Stimulated activated CD4-positive, alpha-beta T cell treated with anti-CD3 and anti-CD28 coated beads, TNF-alpha, amount 100 ng/mL, for 48 hours (primary cell): ENCODE measurements around the gene LNPEP.

Experiments
- DNase-seq, 3 donors: peaks; one replicate each; pipeline ENCODE4 v3.0.0-alpha.2; 2020; ENCODE audit warnings: low read depth in 3 of 3

Gene LNPEP

DNA sequence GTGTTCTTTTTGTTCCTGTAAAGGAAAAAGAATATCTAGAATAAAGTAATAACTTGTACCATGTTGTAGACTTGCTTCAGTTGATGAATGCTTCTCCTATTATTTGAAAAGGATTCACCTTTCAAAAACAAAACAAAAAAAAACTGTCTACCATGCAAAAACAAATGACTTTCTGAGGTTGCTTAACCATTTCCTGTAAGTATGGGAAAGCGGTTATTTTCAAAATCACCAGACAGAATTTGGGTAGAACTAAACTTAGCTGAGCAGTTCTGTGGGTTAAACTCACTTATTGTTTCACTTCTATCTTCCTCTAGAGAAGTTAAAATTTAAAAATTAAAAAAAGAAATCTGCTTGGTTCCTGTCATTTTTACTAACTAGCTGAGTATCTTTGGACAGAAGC, 25.2 kb downstream of the LNPEP start:
- DNase-seq: no peak

DNA sequence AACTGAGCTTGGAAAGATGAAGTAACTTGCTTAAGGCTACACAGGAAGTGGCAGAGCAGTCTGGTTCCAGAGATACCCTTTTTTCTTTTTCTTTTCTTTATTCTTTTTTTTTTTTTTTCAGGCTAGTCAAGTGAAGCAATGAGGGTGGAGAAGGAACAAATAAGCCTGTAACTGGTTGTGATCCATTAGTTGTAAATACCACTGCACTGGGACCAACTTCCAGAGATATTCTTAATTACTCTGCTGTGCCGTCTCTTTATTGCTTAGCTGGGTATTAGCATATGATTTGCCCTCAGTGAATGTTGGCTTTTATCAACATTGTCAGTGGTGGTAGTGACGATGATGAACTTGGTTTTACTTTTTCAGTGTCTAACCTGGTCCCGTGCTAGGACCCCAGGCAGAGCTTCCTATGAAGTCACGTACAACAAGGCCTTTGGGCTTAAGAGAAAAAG, 26.7 kb downstream of the LNPEP start:
- DNase-seq: no peak

DNA sequence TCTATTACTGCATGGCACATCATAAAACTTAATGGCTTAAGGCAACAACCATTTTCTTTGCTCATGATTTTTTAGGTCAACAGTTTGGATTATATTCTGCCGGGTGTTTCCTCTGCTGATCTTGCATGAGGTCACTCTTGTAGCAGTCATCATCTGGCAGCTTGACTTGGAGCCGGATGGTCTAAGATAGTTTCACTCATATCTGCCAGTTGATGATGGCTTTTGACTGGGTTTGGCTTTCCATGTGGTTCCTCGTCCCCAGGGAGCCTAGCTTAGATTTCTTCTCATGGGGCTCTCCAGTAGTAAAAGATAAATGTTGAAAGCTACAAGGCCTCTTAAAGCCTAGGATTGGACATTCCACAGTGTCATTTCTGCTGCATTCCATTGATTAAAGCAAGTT, 27.4 kb downstream of the LNPEP start:
- peak in 1 of 3 donors; percentile 12 for DNase-seq

DNA sequence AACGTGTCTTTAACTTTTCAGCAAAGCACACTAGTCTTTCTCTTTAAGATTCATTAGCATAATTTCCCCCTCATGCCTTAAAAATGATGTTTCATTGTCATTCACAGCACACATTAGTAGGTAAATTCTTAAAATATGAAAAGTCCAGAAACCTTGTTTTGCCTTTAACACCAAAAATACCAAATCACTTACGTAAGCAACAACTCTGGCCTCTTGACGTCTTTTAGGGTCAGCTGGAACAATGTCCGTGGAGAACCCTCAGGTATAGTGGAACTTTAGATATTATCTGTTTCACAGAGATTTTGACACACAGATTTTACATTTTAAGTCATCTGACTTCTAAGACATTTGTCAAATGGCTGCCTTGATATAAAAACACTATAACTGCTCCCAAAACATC, 30.9 kb downstream of the LNPEP start:
- no peak for DNase-seq

DNA sequence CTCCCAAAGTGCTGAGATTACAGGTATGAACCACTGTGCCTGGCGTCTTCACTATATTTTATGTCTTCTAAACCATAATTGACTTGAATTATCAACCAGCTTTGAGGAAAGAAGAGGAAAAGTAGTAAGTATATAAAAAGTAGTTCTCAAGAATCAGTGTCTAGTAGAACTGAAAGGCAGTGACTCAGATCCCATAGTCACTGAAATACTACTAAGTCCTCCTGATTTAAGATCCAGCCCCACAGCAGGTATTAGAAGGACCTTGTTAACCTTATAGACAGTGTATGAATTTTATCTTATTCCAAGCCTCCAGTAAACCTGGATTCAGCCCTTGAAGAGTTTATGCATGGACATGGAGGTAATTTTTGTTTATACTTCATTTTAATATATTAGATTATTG, 31.5 kb downstream of the LNPEP start:
- DNase-seq: no peak

DNA sequence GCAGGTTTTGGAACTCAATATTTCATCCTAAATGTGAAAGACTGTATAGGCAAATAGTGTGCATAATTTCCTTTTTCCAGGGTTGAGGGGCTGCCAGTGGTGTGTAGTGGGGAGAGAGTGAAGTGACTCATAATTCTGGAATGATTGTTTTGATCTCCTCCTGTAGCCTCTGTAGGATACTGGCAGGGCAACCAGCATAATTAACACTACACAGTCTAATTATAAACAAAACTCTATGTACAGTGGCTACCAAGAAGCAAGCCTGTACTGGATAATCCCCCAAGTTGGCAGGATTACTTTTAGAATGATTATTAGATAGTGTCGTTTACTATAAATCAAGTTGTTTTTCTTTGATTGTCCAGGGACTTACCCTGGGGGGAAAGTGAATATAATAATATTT, 32.2 kb downstream of the LNPEP start:
- no peak for DNase-seq

DNA sequence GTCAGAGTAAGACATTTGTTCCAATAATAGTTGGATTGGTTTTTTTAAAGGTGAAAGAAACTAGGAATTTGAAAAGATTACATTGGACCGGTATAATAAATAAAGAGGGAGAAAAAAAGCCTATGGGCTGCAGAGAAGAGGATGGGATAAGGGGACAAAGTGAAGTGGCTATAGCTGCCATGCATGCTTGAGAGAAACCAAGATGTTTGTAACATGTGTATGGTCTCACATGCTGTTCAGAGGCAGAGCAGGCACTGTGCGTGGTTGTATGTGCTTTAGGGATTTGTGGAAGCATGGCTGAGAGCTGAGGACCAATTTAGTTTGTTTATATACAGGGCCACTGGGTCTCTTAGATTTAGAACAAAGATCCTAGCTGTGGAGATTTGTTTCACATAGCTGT, 32.7 kb downstream of the LNPEP start:
- no peak for DNase-seq

DNA sequence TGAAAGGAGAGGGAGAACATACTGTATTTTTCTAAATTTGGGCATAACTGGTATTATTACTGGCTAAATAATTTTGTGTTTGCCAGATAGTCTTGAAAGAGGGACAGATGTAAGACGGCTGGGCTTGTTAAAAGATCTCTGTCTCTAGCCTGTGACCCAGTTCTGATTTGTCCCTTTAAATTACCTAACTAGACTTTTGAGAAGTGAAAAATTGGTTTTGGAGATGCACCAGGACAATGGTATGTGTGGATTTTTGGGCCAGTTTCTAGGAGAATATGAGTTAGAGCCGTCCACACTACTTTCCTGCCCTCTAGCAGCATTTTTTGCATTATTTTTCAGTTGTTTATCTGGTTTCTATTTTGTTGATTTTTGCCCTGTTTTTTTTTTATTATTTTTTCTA, 33.5 kb downstream of the LNPEP start:
- no peak for DNase-seq

DNA sequence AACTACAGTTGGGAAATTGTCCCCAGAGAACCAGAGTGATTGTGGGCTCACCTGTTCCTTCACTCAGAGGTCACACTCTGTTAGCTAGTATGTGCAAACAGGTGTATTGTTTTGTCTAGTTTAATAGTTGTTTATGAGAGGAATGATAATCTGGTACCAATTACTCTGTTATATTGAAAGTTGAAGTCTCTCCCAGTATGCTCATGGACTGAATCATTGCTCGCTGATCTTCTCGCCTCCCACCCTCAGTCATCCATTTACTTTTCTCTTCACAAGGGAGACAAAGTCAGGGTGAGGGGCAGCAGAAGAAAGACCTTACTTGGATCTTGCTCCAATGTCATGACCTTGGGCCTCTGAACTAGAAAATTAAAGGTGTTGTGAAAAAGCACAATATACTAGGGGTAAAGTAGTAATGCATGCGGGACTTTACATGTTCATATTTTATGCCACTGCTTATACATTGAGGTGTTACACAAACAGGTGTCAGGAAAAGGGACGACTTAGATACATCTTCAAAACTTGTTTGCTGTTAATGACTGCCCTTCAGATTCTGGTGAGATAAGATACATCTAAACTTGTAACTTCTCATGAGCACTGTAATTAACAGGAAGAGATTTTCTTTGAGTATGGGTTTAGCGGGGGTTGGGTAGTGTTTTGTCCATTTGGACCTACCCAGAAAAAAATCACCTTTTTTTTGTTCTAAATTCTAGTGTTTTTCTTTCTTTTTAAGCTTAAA, 36.9 kb downstream of the LNPEP start:
- DNase-seq: no peak

DNA sequence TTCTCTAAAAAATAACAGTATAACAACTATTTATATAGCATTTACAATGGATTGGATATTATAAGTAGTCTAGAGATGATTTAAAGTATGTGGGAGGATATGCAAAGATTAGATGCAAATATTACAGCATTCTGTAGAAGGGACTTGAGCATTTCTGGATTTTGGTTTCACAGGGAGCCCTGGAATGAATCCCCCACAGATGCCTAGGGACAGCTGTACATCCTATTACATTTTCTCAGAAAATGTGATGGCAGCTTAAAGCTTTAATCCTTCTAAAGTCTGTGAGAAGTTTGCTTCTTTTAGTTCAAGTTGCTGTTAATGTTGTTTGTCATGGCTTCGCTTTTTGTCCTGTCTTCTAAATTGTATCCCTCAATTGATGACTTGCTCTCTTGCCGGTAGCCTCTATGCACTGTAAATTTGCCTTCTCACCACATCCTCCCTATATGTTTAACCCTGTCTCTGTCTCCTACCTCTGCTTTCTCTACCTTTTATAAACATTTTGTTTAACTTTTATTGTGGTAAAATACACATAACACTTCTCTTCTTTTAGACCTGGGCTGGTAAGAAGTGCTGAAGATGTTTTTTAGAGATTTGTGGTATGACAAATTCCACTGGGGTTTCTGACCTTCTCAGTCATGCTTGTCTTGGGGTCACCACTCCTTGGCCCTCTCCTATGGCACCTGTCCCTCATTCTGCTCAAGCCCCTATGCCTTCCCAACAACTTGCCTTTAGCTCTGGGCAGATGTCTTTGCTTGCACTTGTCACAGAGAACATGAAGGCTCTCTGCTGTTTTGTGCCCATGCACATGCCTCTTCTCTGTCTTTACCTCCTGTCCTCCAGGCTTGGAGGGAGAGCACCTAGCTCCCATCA, 37.9 kb downstream of the LNPEP start:
- no peak for DNase-seq

DNA sequence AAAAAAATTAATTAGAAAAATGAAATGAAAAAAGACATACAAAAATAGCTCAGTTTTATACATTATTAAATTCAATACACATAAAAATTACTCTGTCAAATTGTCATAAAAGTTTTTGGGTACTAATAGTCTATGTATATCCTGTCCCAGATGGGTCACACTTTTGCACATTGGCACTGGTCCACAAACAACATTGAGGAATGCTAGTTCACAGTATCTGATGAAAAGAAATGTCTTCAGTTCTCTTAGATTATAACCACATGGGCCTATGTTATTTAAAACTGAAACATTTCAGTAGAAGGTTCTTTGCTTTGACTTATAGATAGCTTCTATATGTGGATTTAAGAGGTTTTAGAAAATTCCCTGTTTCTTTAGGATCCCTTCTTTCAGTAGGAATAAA, 39.8 kb downstream of the LNPEP start:
- no peak for DNase-seq

DNA sequence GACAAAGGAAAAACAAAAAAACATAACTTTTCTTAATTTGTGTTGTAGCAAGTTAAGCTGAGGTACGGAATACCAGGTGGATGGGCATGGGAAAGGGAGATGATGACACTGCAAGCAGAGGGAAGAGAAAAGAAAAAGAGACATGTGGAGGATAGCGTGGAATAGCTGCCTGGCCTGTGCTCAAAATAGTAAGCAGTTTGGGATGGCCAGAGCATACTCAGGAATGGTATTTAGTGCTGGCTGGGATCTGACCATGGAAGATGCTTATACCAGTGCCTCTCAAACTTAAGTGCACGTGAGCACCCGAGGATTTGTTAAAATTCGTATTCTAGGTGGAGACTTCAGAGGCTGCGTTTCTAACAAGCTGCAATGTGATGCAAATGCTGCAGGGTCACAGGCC, 41.3 kb downstream of the LNPEP start:
- no peak for DNase-seq

DNA sequence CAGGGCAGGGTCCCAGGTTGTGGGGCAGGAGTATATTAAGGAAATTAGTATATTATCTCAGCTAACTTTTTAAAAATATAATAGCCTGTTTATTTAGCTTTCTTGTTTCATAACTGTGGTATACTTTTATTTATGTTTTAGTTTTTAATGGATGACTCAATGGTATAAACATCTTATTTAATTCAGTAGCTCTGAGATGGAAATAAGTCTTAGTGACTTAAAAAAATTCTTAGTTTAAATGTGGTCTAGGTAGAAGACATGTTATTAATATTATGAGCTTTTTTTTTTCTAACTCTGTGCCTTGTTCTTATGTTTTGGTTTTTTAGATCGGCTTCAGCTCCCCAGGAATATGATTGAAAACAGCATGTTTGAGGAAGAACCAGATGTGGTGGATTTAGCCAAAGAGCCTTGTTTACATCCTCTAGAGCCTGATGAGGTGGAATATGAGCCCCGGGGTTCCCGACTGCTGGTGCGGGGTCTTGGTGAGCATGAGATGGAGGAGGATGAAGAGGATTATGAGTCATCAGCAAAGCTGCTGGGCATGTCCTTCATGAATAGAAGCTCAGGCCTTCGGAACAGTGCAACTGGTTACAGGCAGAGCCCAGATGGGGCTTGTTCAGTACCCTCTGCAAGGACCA, 43.1 kb downstream of the LNPEP start:
- no peak for DNase-seq

DNA sequence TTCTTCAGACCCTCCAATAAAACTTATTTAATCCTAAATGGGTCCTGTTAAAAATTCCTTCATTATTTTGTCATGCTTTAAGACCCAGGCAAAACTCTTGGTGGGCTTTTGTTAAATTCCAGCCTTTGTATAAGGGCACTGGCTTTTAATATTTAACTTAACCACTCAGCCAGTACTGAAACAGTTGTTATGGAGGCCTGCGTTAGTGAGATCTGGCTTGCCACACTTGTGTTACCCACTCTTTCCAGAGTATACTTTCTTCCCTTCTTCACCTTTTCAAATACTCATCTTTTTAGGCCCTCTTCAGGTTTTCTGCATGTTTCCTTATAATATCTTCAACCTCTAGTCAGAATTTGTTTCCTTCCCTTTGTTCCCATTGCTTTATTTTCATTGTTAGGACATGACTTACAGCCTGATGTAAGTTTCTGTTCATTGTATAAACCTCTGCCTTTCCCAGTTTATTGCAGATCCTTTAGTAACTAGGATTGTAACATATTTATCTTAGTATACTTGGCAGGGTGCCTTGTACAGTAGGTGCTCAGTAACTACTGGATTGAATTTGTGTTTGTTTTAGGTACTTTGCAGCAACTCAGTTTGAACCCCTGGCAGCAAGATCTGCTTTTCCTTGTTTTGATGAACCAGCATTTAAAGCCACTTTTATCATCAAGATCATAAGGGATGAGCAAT, 48.8 kb downstream of the LNPEP start:
- no peak for DNase-seq

DNA sequence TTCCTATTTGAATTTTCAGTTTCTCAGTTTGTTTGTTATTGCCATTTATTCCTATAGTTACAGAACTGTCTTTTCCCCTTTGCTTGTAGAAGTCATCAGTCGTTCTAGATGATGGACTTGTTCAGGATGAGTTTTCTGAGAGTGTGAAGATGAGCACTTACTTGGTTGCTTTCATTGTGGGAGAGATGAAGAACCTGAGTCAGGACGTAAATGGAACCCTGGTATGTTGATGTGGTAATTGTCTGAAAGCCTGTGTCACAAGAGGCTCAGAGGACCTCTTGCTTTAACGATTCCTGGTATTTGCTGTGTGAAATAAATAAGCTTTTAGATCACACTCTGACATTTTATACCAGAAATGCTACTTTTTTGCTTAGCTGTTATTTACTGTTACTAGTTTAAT, 50.6 kb downstream of the LNPEP start:
- DNase-seq: no peak

DNA sequence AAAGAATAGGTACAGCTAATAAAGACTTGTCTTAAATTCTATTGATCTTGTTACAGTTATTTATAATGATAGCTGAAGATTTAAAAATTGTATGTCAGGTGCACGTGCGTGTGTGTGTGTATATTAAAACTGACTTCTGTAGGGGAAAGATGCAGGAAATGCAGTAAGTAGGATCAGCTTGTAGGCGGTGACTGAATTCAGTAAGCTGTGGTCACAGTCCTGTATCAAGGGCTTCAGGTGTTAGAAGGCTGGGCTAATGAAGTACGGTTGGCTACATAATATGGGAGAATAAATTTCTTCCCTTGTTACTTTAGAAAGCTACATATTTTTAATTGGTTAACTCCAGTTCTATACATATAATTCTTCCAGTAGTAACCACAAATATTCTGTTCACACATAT, 54.2 kb downstream of the LNPEP start:
- DNase-seq: no peak

DNA sequence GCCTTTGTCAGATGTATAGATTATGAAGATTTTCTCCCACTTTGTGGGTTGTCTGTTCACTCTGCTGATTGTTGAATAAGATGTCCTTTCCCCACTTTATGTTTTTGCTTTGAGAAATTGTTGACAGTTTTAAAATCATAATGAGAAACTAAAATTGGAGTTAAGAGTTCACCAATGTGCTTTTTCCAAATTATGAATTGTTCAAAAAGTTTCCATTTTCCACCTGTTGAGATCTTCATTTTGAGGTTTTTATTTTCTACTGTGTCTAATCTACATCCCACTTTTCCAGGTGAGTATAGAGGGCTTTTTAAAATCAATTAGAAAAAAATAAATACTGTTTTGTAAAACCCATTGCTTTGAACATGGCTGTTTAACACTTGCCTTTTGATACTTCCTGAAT, 55.8 kb downstream of the LNPEP start:
- DNase-seq: no peak

DNA sequence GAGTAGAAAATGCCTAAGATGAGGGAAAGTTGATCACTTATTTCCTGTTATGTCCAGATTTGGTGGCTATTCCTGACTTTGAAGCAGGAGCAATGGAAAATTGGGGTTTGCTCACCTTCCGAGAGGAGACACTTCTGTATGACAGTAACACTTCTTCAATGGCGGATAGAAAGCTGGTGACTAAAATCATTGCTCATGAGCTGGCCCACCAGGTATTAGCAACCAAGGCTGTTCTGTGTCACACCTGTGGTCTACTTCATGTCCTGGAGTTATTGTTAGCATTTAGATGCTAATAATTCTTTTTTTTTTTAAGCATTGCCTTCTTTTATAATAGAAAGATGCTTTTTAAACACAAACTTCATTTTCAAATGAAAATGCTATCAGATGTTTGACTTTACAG, 57.9 kb downstream of the LNPEP start:
- DNase-seq: no peak

DNA sequence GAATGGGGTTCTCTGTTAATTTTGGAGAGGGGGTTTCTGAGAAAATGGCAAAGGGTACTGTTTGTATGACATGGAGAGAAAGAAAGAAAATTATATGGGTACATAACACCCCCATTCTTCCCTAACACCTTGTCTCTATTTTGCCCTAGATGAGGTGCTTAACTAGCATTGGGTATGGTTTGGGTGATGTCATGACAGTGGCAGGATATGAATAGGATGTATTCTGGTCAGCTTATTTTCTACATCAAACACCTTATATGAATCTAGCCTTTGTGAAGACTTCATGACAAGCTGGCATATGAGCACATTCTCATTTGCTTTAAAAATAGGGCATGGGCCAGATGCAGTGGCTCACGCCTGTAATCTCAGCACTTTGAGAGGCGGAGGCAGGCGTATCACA, 58.6 kb downstream of the LNPEP start:
- DNase-seq: no peak

DNA sequence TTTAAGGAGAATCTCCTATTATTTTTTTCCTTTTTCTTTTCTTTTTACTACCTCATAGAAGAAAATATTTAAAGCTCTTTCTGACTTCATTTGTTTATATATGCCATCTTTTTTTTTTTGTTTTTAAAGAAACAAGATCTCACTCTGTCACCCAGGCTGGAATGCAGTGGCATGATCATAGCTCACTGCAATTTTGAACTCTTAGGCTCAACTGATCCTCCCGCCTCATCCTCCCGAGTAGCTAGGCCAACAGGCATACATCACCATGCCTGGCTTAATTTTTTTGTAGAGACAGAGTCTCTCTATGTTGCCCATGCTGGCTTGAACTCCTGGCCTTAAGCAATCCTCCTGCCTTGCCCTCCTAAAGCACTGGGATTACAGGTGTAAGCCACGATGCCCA, 59.5 kb downstream of the LNPEP start:
- no peak for DNase-seq

DNA sequence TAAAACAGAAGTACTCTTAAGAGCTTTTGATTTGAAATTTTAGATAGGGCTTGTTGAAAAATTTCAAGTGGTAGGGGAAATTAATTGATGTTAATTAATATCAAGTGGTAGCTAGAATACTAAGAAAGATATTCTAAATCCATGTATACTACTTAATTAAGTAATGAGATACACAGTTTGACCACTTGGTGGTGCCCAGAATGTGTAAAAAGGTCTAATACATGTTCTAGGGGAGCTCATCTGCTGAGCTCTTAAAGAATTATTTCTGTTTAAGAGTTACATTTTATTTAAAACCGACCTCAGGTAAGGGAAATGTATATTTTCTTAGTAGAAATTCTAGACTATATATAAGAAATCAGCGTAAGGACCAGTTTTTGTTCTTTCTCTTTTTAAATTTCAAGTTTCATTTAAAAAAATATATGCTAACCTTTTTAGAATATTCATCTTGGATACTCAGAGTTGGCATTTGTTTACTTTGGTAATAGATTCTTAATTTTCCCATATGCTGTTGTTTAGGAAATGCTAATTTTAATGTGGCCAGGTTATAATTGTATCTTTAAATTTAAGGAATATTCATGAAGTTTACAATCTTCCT, 61.5 kb downstream of the LNPEP start:
- no peak for DNase-seq

DNA sequence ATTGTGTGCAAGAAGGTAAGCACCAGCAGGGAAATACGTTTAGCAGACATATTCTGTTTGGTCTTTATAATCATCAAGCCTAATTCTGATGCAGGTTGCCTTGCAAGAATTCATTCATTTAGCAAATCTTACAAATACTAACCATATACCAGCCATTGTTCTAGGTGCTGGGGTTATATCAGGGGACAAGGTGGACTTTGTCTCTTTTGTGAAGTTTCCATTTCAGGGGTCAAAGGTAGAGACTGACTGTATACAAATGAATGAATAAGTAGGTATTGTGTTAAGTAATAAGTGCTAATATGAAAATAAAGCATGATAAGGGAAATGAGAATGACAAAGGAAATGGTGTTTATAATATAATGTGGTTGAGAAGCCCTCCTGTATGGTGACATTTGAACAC, 64.0 kb downstream of the LNPEP start:
- no peak for DNase-seq
